Endodermal cell (in vitro differentiated cells): ENCODE data around the gene ARHGAP21. TPM values are rescaled to one million over a fixed set of nuclear protein-coding genes. Genes with fewer than 3 reads are reported as not detected.

ENCODE experiments used
- DNase-seq: peaks from one replicate; pipeline ENCODE4 v3.0.0-alpha.2; 2017
- H3K27ac ChIP-seq: 2 replicates; pipeline ENCODE4 v1.5.1; 2013; ENCODE audit warnings: mild to moderate bottlenecking, low read depth, low read length, moderate library complexity
- H3K27me3 ChIP-seq: 2 replicates; pipeline ENCODE4 v1.6.1; 2013; ENCODE audit warnings: mild to moderate bottlenecking, low read length, moderate library complexity; ENCODE audit not compliant: insufficient read depth, control insufficient read depth, poor library complexity, severe bottlenecking
- H3K36me3 ChIP-seq: 2 replicates; pipeline ENCODE4 v1.7.0; 2013; ENCODE audit warnings: mild to moderate bottlenecking, low read length, moderate library complexity; ENCODE audit not compliant: control insufficient read depth, insufficient read depth
- H3K4me1 ChIP-seq: one replicate; pipeline ENCODE4 v1.7.0; 2013; ENCODE audit warnings: low read length; ENCODE audit not compliant: control insufficient read depth, insufficient read depth
- H3K4me3 ChIP-seq: 2 replicates; pipeline ENCODE4 v1.5.1; 2013; ENCODE audit warnings: mild to moderate bottlenecking, low read length, moderate library complexity
- H3K9ac ChIP-seq: 2 replicates; pipeline ENCODE4 v1.6.1; 2013; ENCODE audit warnings: mild to moderate bottlenecking, low read length, moderate library complexity; ENCODE audit not compliant: poor library complexity, severe bottlenecking; ENCODE audit errors: extremely low read depth
- H3K9me3 ChIP-seq: 2 replicates; pipeline ENCODE4 v1.6.1; 2013; ENCODE audit warnings: mild to moderate bottlenecking, low read length, moderate library complexity; ENCODE audit not compliant: control insufficient read depth
- H3K27ac Mint-ChIP-seq: 2 replicates; pipeline ENCODE4 v1.8.0; 2020; ENCODE audit warnings: mixed read lengths
- H3K27me3 Mint-ChIP-seq: 2 replicates; pipeline ENCODE4 v1.8.0; 2021; ENCODE audit warnings: mild to moderate bottlenecking, mixed read lengths; ENCODE audit not compliant: insufficient read depth
- H3K36me3 Mint-ChIP-seq: 2 replicates; pipeline ENCODE4 v1.8.0; 2020; ENCODE audit warnings: low read depth, mixed read lengths
- H3K4me1 Mint-ChIP-seq: 2 replicates; pipeline ENCODE4 v1.8.0; 2020; ENCODE audit warnings: mixed read lengths
- H3K4me3 Mint-ChIP-seq: 2 replicates; pipeline ENCODE4 v1.8.0; 2020; ENCODE audit warnings: mild to moderate bottlenecking, moderate library complexity, mixed read lengths
- H3K9me3 Mint-ChIP-seq: 2 replicates; pipeline ENCODE4 v1.8.0; 2020; ENCODE audit warnings: mild to moderate bottlenecking, mixed read lengths
- WGBS, 2 experiments: methylation state at CpG; one replicate each; pipeline versions ENCODE4 v1.1.5 to v1.1.7; 2013; ENCODE audit warnings: missing lambda C conversion rate in 2 of 2, mixed read lengths in 1 of 2; ENCODE audit not compliant: insufficient coverage in 1 of 2, insufficient read length in 1 of 2; 5-methylcytosine and 5-hydroxymethylcytosine counted together
- total RNA-seq, 2 donors: library from RNA; stranded (reverse); fragmentation: NEBNext Ultra II Directional in 1 of 2; extraction: Animal tissue kit (Norgen Biotek cat#: 25700) in 1 of 2; gene quantifications; 2 replicates in 1 of 2; 3 replicates in 1 of 2; pipeline ENCODE4 v1.2.1, GENCODE V29; 2021
- TF ChIP-seq, protein P1 (sequence below): fragments of 200-600 bp; sonication (generic); conservative IDR thresholded peaks from 2 replicates; pipeline ENCODE4 v1.5.0; 2021; ENCODE audit warnings: antibody characterized with exemption, mild to moderate bottlenecking

The ARHGAP21 gene
- total RNA-seq, 2 donors from 2014 or later, result 51.6 to 69.7 TPM

DNA sequence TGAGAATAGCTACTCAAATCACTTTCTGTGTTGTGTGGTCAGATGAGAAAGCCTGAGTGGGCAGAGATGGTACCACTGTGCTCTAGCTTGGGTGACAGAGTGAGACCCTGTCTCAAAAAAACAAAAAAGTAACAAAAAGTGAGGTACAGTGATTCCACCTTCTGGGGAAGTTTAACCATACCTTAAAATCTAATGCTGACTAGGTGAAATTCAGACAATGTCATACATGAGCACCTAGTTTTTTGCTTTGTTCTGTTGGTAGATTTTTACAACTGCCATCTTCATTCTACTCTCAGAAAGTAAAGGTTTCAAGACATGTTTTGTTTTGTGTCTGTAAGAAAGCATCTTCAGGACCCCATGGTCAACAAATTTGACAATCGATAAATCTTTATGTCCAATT is 144.2 kb downstream of the ARHGAP21 start:
- 82 to 100% methylated on average over 1 of the region's 1 CpG for WGBS, 2 experiments
- no peak overlapping the region for H3K27ac Mint-ChIP-seq
- TF ChIP-seq, protein P1, sequence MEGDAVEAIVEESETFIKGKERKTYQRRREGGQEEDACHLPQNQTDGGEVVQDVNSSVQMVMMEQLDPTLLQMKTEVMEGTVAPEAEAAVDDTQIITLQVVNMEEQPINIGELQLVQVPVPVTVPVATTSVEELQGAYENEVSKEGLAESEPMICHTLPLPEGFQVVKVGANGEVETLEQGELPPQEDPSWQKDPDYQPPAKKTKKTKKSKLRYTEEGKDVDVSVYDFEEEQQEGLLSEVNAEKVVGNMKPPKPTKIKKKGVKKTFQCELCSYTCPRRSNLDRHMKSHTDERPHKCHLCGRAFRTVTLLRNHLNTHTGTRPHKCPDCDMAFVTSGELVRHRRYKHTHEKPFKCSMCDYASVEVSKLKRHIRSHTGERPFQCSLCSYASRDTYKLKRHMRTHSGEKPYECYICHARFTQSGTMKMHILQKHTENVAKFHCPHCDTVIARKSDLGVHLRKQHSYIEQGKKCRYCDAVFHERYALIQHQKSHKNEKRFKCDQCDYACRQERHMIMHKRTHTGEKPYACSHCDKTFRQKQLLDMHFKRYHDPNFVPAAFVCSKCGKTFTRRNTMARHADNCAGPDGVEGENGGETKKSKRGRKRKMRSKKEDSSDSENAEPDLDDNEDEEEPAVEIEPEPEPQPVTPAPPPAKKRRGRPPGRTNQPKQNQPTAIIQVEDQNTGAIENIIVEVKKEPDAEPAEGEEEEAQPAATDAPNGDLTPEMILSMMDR, result no peak
- no peak for DNase-seq
- H3K4me3 Mint-ChIP-seq, result no peak overlapping the region
- Histone ChIP-seq H3K4me1 (no peaks in the 10 kb centered on the region), H3K27ac (no peak overlapping the region), H3K27me3 (no peaks in the 10 kb centered on the region), H3K9ac (no peak overlapping the region), H3K36me3 (peaks cover 8% of the 10 kb centered on the region), H3K4me3 (no peak overlapping the region), H3K9me3 (no peaks in the 10 kb centered on the region)
- no peaks in the 10 kb centered on the region for H3K27me3 Mint-ChIP-seq
- H3K9me3 Mint-ChIP-seq, result no peaks in the 10 kb centered on the region
- H3K4me1 Mint-ChIP-seq, result peaks cover 12% of the 10 kb centered on the region
- H3K36me3 Mint-ChIP-seq, result peaks cover 11% of the 10 kb centered on the region

DNA sequence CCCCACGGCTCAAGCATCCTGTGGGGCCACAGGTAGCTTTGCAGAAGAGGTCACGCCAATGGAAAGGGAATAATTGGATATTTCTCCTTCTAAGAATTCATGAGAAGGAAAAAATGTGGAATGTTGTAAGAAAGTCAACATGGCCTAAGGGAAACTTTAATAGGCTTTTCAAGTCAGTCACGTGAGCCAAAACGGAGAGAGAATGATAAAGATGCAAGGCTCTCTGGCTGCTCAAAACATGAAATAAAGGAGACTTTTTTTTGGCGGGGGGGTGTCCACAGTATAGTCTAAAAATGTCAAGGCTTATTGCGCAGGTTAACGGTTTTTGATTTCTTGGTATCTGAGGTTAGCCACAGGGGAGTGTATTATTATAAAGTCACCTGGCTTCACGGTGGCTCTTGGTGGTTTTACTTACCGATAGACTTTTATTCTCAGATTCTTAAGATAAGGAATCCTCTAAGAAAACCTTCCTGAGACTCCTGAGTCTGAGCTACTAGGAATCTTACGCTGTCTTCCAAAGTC is 148.1 kb downstream of the ARHGAP21 start:
- no peaks in the 10 kb centered on the region for H3K4me1 ChIP-seq
- no peaks in the 10 kb centered on the region for H3K36me3 ChIP-seq
- no peaks in the 10 kb centered on the region for H3K9me3 Mint-ChIP-seq
- H3K4me3 ChIP-seq, result no peak overlapping the region
- 94 to 98% methylated on average over 9 to 10 of the region's 10 CpGs for WGBS, 2 experiments
- no peak overlapping the region for H3K27ac ChIP-seq
- H3K36me3 Mint-ChIP-seq, result no peaks in the 10 kb centered on the region
- no peaks in the 10 kb centered on the region for H3K27me3 ChIP-seq
- H3K27me3 Mint-ChIP-seq, result peaks cover 2% of the 10 kb centered on the region
- no peak for DNase-seq
- H3K4me1 Mint-ChIP-seq, result peaks cover 12% of the 10 kb centered on the region
- TF ChIP-seq, protein P1, result no peak
- H3K4me3 Mint-ChIP-seq, result no peak overlapping the region
- H3K9me3 ChIP-seq, result no peaks in the 10 kb centered on the region
- no peak overlapping the region for H3K9ac ChIP-seq
- no peak overlapping the region for H3K27ac Mint-ChIP-seq

DNA sequence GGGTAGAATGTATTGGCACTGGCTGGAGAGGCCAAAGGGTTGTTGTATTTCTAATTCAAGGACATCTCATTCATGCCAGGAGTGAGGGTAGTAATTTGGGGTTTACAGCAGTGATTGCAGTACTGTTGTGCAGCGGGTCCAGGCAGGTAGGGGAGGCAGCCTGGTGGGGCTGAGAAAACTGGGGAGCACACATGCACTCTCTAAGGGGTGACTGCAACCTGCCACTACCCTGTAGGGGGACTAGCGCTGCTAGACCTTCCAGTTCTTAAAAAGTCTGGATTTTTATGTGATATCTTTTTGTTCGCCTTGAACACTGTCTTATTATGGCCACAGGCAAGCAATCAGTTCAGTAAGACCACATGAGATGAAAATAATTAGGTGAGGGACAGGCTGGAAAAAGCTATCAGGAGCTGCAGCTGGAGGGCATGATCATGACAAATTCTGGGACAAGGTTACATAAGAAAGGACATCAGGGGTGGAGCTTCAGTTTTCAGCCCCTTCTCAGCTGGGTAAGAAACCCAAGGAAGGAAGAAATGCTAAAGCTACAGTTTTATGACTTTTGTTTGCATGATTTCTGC is 149.0 kb downstream of the ARHGAP21 start:
- 91 to 100% methylated on average over 2 to 3 of the region's 3 CpGs for WGBS, 2 experiments
- Mint-ChIP-seq H3K27me3 (peaks cover 2% of the 10 kb centered on the region), H3K4me3 (no peak overlapping the region)

More for the DNA sequence above, 149.0 kb downstream of the ARHGAP21 start:
- Histone ChIP-seq H3K27ac (no peak overlapping the region), H3K9me3 (no peaks in the 10 kb centered on the region), H3K36me3 (no peaks in the 10 kb centered on the region), H3K27me3 (no peaks in the 10 kb centered on the region), H3K4me3 (no peak overlapping the region), H3K9ac (no peak overlapping the region), H3K4me1 (no peaks in the 10 kb centered on the region)
- Mint-ChIP-seq H3K9me3 (no peaks in the 10 kb centered on the region), H3K4me1 (peaks cover 12% of the 10 kb centered on the region), H3K27ac (no peak overlapping the region), H3K36me3 (no peaks in the 10 kb centered on the region)
- no peak for DNase-seq
- TF ChIP-seq, protein P1, result peak; percentile 29
